SK-N-SH treated with all-trans-retinoic acid at 6 μM for 48 hours (cell line): ENCODE measurements around the gene SAG.

Experiments
- ESRRG ChIP-seq: fragments of 250-450 bp; sonication (Bioruptor Pico); IDR thresholded peaks from 2 replicates; pipeline ENCODE4 v1.6.1; 2021; ENCODE audit warnings: mild to moderate bottlenecking
- PATZ1 ChIP-seq: fragments of 250-450 bp; sonication (Bioruptor Pico); IDR thresholded peaks from 2 replicates; pipeline ENCODE4 v1.8.0; 2020; ENCODE audit warnings: mild to moderate bottlenecking, moderate library complexity, borderline replicate concordance
- PPARA ChIP-seq: fragments of 250-450 bp; sonication (Bioruptor Pico); IDR thresholded peaks from 2 replicates; pipeline ENCODE4 v1.5.0; 2020; ENCODE audit warnings: mild to moderate bottlenecking, borderline replicate concordance
- SNAI2 ChIP-seq: fragments of 250-450 bp; sonication (Bioruptor Pico); IDR thresholded peaks from 2 replicates; pipeline ENCODE4 v1.5.0; 2020; ENCODE audit warnings: mild to moderate bottlenecking, moderate library complexity
- ZFP30 ChIP-seq: fragments of 450-650 bp; formaldehyde crosslinking; IDR thresholded peaks from 2 replicates; pipeline ENCODE4 v1.5.0; 2022; ENCODE audit warnings: mild to moderate bottlenecking, moderate library complexity

DNA sequence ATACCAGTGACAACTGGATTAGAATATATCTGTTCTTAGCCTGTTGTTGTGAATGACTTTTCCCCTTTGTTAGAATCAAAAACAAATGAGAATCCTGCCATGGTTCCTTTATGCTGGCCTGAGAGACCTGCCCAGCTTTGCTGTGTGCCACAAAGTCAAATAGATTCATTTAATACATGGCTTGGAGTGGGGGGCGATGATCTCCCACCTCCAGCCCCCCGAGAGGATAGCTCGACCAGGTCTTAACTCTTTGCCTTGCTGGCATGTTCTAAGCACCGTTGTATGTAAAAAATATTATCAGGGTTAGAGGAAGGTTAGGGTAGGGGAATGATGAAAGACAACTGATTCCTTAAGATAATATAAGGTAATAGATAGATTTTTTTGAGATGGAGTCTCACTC is 24.5 kb downstream of the SAG start:
- TF ChIP-seq SNAI2 (CRISPR knock-in tag): no peak
- TF ChIP-seq PATZ1: no peak
- no peak for TF ChIP-seq ZFP30 (CRISPR knock-in tag)
- no peak for TF ChIP-seq ESRRG (CRISPR knock-in tag)
- no peak for TF ChIP-seq PPARA (CRISPR knock-in tag)
